IPS-18a (cell line): Measurements from ENCODE around the gene FXN.
"Not testable (repeated sequence)": the region's sequence is repeated elsewhere in the genome, so short reads cannot be mapped to it uniquely, and the experiment has no call there.

ENCODE experiments used
- H3K27ac ChIP-seq: one replicate; pipeline ENCODE4 v1.5.1; 2013; ENCODE audit warnings: low read length
- H3K27me3 ChIP-seq: one replicate; pipeline ENCODE4 v1.6.1; 2013; ENCODE audit warnings: mild to moderate bottlenecking, low read length; ENCODE audit not compliant: control insufficient read depth, insufficient read depth
- H3K36me3 ChIP-seq: one replicate; pipeline ENCODE4 v1.6.1; 2013; ENCODE audit warnings: low read depth, low read length; ENCODE audit not compliant: control insufficient read depth
- H3K4me1 ChIP-seq: one replicate; pipeline ENCODE4 v1.6.1; 2013; ENCODE audit warnings: low read depth, low read length; ENCODE audit not compliant: control insufficient read depth
- H3K4me3 ChIP-seq: one replicate; pipeline ENCODE4 v1.5.1; 2013; ENCODE audit warnings: low read length
- H3K9ac ChIP-seq: one replicate; pipeline ENCODE4 v1.6.1; 2013; ENCODE audit warnings: mild to moderate bottlenecking, low read length, moderate library complexity
- H3K9me3 ChIP-seq: one replicate; pipeline ENCODE4 v1.6.1; 2013; ENCODE audit warnings: low read depth, low read length; ENCODE audit not compliant: control insufficient read depth

Gene FXN

GRCh38 chr9:69035438-69036308 is at the start of gene FXN:
TSS of gene FXN (plus strand) at chr9:69035752. CDS start at chr9:69035783, 31 bp downstream.
- Histone ChIP-seq H3K9ac (peak within 1 kb of the TSS; percentile 83), H3K36me3 (no peaks in the 10 kb centered on the region), H3K27ac (peak within 1 kb of the TSS; percentile 68), H3K9me3 (no peaks in the 10 kb centered on the region), H3K27me3 (no peaks in the 10 kb centered on the region), H3K4me1 (peaks cover 8% of the 10 kb centered on the region), H3K4me3 (peak within 1 kb of the TSS; percentile 99)

DNA sequence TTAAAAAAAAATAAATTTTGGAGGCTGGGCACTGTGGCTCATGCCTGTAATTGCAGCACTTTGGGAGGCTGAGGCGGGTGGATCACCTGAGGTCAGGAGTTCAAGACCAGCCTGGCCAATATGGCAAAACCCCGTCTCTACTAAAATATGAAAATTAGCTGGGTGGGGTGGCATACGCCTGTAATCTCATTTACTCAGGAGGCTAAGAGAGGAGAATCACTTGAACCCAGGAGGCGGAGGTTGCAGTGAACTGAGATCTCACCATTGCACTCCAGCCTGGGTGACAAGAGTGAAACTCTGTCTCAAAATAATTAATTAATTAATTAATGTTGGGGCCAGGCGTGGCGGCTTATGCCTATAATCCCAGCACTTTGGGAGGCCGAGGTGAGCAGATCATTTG is 48.6 kb upstream of the FXN start:
- H3K4me3 ChIP-seq, H3K4me1 ChIP-seq, H3K36me3 ChIP-seq, H3K9me3 ChIP-seq, H3K9ac ChIP-seq, H3K27me3 ChIP-seq, H3K27ac ChIP-seq: not testable (repeated sequence)

- Histone ChIP-seq H3K27me3 (no peaks in the 10 kb centered on the region), H3K4me3 (no peak overlapping the region), H3K9ac (no peak overlapping the region), H3K4me1 (no peaks in the 10 kb centered on the region), H3K9me3 (no peaks in the 10 kb centered on the region), H3K36me3 (no peaks in the 10 kb centered on the region), H3K27ac (no peak overlapping the region)
Measured at GRCh38 chr9:68991457-68991856, 44.1 kb upstream of the FXN start.

- Histone ChIP-seq H3K27ac (no peak overlapping the region), H3K36me3 (no peaks in the 10 kb centered on the region), H3K4me1 (peaks cover 18% of the 10 kb centered on the region), H3K9ac (no peak overlapping the region), H3K9me3 (no peaks in the 10 kb centered on the region), H3K27me3 (no peaks in the 10 kb centered on the region), H3K4me3 (no peak overlapping the region)
Measured at GRCh38 chr9:68995776-68996175, 39.8 kb upstream of the FXN start.

DNA sequence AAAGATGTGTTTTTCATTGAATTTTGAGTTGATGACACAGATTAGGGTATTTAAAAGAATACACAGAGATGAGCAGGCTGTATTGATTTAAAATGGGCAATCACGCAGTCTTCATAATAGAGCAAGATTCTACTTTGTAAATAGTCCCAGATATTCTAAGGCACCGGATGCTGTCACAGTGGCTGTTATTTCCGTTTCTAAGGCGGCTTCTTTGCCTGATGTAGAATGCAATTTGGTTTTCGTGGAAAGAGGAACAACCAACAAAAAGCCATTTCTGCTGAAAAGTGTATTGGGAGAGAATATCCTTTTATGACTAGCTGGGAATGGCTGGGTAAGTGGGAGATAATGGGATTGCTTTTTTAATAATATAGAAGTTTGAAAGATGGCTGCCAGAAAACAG is 39.1 kb upstream of the FXN start:
- no peaks in the 10 kb centered on the region for H3K36me3 ChIP-seq
- H3K4me1 ChIP-seq, result peaks cover 18% of the 10 kb centered on the region
- H3K4me3 ChIP-seq, result no peak overlapping the region
- no peak overlapping the region for H3K27ac ChIP-seq
- H3K9me3 ChIP-seq, result no peaks in the 10 kb centered on the region
- H3K27me3 ChIP-seq, result no peaks in the 10 kb centered on the region
- H3K9ac ChIP-seq, result no peak overlapping the region

DNA sequence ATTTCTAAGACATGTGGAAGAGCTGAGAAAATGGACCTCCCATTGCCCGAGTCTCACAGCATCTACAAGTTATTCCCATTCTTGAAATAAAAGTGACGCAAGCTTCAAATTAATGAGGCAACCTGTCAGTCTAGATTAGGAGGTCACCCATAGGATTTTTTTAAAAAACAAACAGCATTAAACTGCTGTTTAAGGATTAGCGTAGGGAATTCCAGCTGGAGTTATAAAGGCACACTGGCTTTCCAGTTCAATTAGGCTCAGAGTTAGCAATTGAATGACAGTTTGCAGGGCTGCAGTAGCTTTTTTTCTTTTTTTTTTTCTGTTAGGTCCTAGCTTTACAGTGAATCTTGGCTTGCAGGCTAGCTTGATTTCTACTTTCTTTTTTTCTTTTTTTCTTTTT is 37.9 kb upstream of the FXN start:
- Histone ChIP-seq H3K4me1 (peaks cover 18% of the 10 kb centered on the region), H3K36me3 (no peaks in the 10 kb centered on the region), H3K9me3 (no peaks in the 10 kb centered on the region), H3K27ac (no peak overlapping the region), H3K27me3 (no peaks in the 10 kb centered on the region), H3K4me3 (no peak overlapping the region), H3K9ac (no peak overlapping the region)

DNA sequence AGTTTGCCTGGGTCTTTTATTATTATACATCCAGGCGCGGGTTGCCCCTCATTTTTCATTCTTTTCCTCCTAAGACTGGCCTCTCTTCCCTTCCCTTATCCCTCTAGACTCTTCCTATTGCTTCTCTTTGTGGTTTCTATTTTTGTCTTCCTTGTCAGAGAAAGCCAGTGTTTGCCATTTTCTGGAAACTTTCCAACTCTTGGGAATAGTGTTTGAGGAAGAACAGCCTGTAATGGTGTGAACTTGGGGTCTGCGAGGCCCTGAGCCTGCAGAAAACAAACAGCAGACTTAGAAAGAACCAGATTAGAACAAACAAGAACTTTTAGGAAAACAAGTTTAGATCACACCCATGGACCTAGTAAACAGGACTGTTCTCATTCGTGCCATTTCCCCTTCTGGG is 37.2 kb upstream of the FXN start:
- Histone ChIP-seq H3K9me3 (no peaks in the 10 kb centered on the region), H3K27me3 (no peaks in the 10 kb centered on the region), H3K4me1 (peaks cover 18% of the 10 kb centered on the region), H3K36me3 (no peaks in the 10 kb centered on the region), H3K9ac (no peak overlapping the region), H3K4me3 (no peak overlapping the region), H3K27ac (no peak overlapping the region)

- Histone ChIP-seq H3K27me3 (no peaks in the 10 kb centered on the region), H3K36me3 (no peaks in the 10 kb centered on the region), H3K9me3 (no peaks in the 10 kb centered on the region), H3K4me3 (no peak overlapping the region), H3K4me1 (peaks cover 18% of the 10 kb centered on the region), H3K9ac (no peak overlapping the region), H3K27ac (no peak overlapping the region)
Measured at GRCh38 chr9:68998812-68999211, 36.7 kb upstream of the FXN start.

- peaks cover 18% of the 10 kb centered on the region for H3K4me1 ChIP-seq
- no peak overlapping the region for H3K9ac ChIP-seq
- no peak overlapping the region for H3K4me3 ChIP-seq
- H3K9me3 ChIP-seq, result no peaks in the 10 kb centered on the region
- no peaks in the 10 kb centered on the region for H3K27me3 ChIP-seq
- H3K27ac ChIP-seq, result no peak overlapping the region
- no peaks in the 10 kb centered on the region for H3K36me3 ChIP-seq
Measured at GRCh38 chr9:68999393-69000105, 36.0 kb upstream of the FXN start.

DNA sequence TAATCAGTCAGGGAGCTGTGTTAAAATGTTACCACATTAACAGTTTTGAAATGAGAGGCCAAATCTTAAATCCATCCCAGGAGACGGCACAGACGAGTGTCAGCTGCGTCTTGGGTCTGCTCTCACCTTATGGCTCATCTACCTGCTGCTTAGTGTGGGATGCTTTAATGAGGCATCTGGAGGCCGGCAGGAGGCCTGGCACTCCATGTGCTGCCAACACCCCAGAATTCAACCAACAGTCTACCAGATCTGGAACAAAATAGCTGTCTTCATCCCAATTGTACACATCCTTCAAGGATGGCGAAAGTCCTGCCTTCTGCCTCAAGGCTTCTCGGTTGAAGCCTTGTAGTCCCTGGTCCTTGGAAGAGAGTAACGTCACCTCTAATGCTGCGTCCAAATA is 33.6 kb upstream of the FXN start:
- Histone ChIP-seq H3K36me3 (no peaks in the 10 kb centered on the region), H3K4me1 (peaks cover 18% of the 10 kb centered on the region), H3K4me3 (no peak overlapping the region), H3K27ac (no peak overlapping the region), H3K27me3 (no peaks in the 10 kb centered on the region), H3K9me3 (no peaks in the 10 kb centered on the region), H3K9ac (no peak overlapping the region)

DNA sequence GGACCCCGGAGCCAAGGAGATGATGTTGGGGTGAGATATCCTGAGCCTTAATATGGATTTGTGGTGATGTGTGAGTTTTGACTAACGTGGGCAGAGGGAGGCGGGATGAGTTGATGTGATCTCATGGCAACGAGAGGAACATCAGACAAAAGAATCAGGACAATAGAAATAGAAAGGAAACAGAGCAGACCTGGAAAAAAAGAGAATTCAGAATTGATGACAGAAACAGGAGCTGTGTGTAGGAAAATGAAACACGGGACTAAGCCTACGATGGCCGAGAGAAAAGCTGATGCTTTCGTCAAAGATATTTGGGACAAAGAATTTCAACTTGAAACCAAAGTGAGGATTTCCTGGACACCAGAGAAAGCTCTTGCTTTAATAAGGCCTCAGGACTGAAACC is 32.5 kb upstream of the FXN start:
- Histone ChIP-seq H3K27me3 (no peaks in the 10 kb centered on the region), H3K9me3 (no peaks in the 10 kb centered on the region), H3K4me3 (no peak overlapping the region), H3K9ac (no peak overlapping the region), H3K4me1 (peaks cover 11% of the 10 kb centered on the region), H3K27ac (no peak overlapping the region), H3K36me3 (no peaks in the 10 kb centered on the region)

- H3K36me3 ChIP-seq, result no peaks in the 10 kb centered on the region
- H3K4me3 ChIP-seq, result no peak overlapping the region
- no peaks in the 10 kb centered on the region for H3K27me3 ChIP-seq
- no peak overlapping the region for H3K27ac ChIP-seq
- no peaks in the 10 kb centered on the region for H3K9me3 ChIP-seq
- H3K4me1 ChIP-seq, result no peaks in the 10 kb centered on the region
- no peak overlapping the region for H3K9ac ChIP-seq
Measured at GRCh38 chr9:69004836-69005235, 30.7 kb upstream of the FXN start.
